ENCODE results near the gene RYR2. TPM values are rescaled to one million over a fixed set of nuclear protein-coding genes. Genes with fewer than 3 reads are reported as not detected.
"Not testable (repeated sequence)": the region's sequence is repeated elsewhere in the genome, so short reads cannot be mapped to it uniquely, and the experiment has no call there.

Gene RYR2
- total and polyA plus RNA-seq, 9 donors: 2.3 to 4.7 (median 3.3) TPM

- no peaks in the 10 kb centered on the region for H3K4me1 ChIP-seq (ENCODE audit: control insufficient read depth, insufficient read depth, low read length)
- 43% methylated on average over 3 of the region's 5 CpGs for WGBS (ENCODE audit: insufficient coverage)
- no peaks in the 10 kb centered on the region for H3K9me3 ChIP-seq (replicated peaks; ENCODE audit: control insufficient read depth, low read depth, low read length)
- H3K27ac ChIP-seq (ENCODE audit: low read length): no peak overlapping the region
- no peaks in the 10 kb centered on the region for H3K27me3 ChIP-seq (ENCODE audit: control insufficient read depth, insufficient read depth, low read length)
- H3K36me3 ChIP-seq (ENCODE audit: control insufficient read depth, insufficient read depth, low read length): no peaks in the 10 kb centered on the region
- no peak overlapping the region for H3K4me3 ChIP-seq (ENCODE audit: low read length)
- no peak for DNase-seq
Measured at GRCh38 chr1:237105826-237106225, 63.8 kb downstream of the RYR2 start.

- Histone ChIP-seq H3K27me3 (ENCODE audit: control insufficient read depth, insufficient read depth, low read length) (no peaks in the 10 kb centered on the region), H3K27ac (ENCODE audit: low read length) (no peak overlapping the region), H3K36me3 (ENCODE audit: control insufficient read depth, insufficient read depth, low read length) (no peaks in the 10 kb centered on the region), H3K4me1 (ENCODE audit: control insufficient read depth, insufficient read depth, low read length) (no peaks in the 10 kb centered on the region), H3K4me3 (ENCODE audit: low read length) (no peak overlapping the region), H3K9me3 (replicated peaks; ENCODE audit: control insufficient read depth, low read depth, low read length) (no peaks in the 10 kb centered on the region)
- WGBS (ENCODE audit: insufficient coverage): 37% methylated on average over 4 of the region's 8 CpGs
- DNase-seq: no peak
Measured at GRCh38 chr1:237108297-237109040, 66.5 kb downstream of the RYR2 start.

GRCh38 chr1:237111807-237112206 is 69.8 kb downstream of the RYR2 start:
- Histone ChIP-seq H3K27ac (ENCODE audit: low read length) (no peak overlapping the region), H3K4me1 (ENCODE audit: control insufficient read depth, insufficient read depth, low read length) (no peaks in the 10 kb centered on the region), H3K27me3 (ENCODE audit: control insufficient read depth, insufficient read depth, low read length) (peaks cover 2% of the 10 kb centered on the region), H3K36me3 (ENCODE audit: control insufficient read depth, insufficient read depth, low read length) (no peaks in the 10 kb centered on the region), H3K9me3 (replicated peaks; ENCODE audit: control insufficient read depth, low read depth, low read length) (no peaks in the 10 kb centered on the region), H3K4me3 (ENCODE audit: low read length) (no peak overlapping the region)
- no peak for DNase-seq
- WGBS (ENCODE audit: insufficient coverage): no CpG with 5 or more reads among the region's 2 CpGs

GRCh38 chr1:237112663-237113062 is 70.7 kb downstream of the RYR2 start:
- Histone ChIP-seq H3K27me3 (ENCODE audit: control insufficient read depth, insufficient read depth, low read length) (peaks cover 2% of the 10 kb centered on the region), H3K27ac (ENCODE audit: low read length) (no peak overlapping the region), H3K4me3 (ENCODE audit: low read length) (no peak overlapping the region), H3K36me3 (ENCODE audit: control insufficient read depth, insufficient read depth, low read length) (no peaks in the 10 kb centered on the region), H3K4me1 (ENCODE audit: control insufficient read depth, insufficient read depth, low read length) (no peaks in the 10 kb centered on the region), H3K9me3 (replicated peaks; ENCODE audit: control insufficient read depth, low read depth, low read length) (no peaks in the 10 kb centered on the region)
- 40% methylated on average over 1 of the region's 4 CpGs for WGBS (ENCODE audit: insufficient coverage)
- no peak for DNase-seq

GRCh38 chr1:237115035-237115434 is 73.1 kb downstream of the RYR2 start:
- H3K27me3 ChIP-seq (ENCODE audit: control insufficient read depth, insufficient read depth, low read length): peaks cover 2% of the 10 kb centered on the region
- H3K9me3 ChIP-seq (replicated peaks; ENCODE audit: control insufficient read depth, low read depth, low read length): no peaks in the 10 kb centered on the region
- no peak for DNase-seq
- no peaks in the 10 kb centered on the region for H3K4me1 ChIP-seq (ENCODE audit: control insufficient read depth, insufficient read depth, low read length)
- no peaks in the 10 kb centered on the region for H3K36me3 ChIP-seq (ENCODE audit: control insufficient read depth, insufficient read depth, low read length)
- H3K27ac ChIP-seq (ENCODE audit: low read length): no peak overlapping the region
- WGBS (ENCODE audit: insufficient coverage): no CpG with 5 or more reads among the region's 6 CpGs
- no peak overlapping the region for H3K4me3 ChIP-seq (ENCODE audit: low read length)

- DNase-seq: no peak
- Histone ChIP-seq H3K27ac (ENCODE audit: low read length) (no peak overlapping the region), H3K4me1 (ENCODE audit: control insufficient read depth, insufficient read depth, low read length) (no peaks in the 10 kb centered on the region), H3K36me3 (ENCODE audit: control insufficient read depth, insufficient read depth, low read length) (no peaks in the 10 kb centered on the region), H3K4me3 (ENCODE audit: low read length) (no peak overlapping the region), H3K27me3 (ENCODE audit: control insufficient read depth, insufficient read depth, low read length) (peaks cover 2% of the 10 kb centered on the region), H3K9me3 (replicated peaks; ENCODE audit: control insufficient read depth, low read depth, low read length) (no peaks in the 10 kb centered on the region)
- WGBS (ENCODE audit: insufficient coverage): 85% methylated on average over 6 of the region's 6 CpGs
Measured at GRCh38 chr1:237119091-237119490, 77.1 kb downstream of the RYR2 start.

- WGBS (ENCODE audit: insufficient coverage): no CpG with 5 or more reads among the region's 5 CpGs
- H3K9me3 ChIP-seq (replicated peaks; ENCODE audit: control insufficient read depth, low read depth, low read length): no peaks in the 10 kb centered on the region
- H3K36me3 ChIP-seq (ENCODE audit: control insufficient read depth, insufficient read depth, low read length): no peaks in the 10 kb centered on the region
- H3K27ac ChIP-seq (ENCODE audit: low read length): no peak overlapping the region
- no peaks in the 10 kb centered on the region for H3K4me1 ChIP-seq (ENCODE audit: control insufficient read depth, insufficient read depth, low read length)
- H3K4me3 ChIP-seq (ENCODE audit: low read length): no peak overlapping the region
- no peak for DNase-seq
- H3K27me3 ChIP-seq (ENCODE audit: control insufficient read depth, insufficient read depth, low read length): no peaks in the 10 kb centered on the region
Measured at GRCh38 chr1:237120683-237121082, 78.7 kb downstream of the RYR2 start.

GRCh38 chr1:237124856-237125462 is 83.0 kb downstream of the RYR2 start:
- 77% methylated on average over 7 of the region's 10 CpGs for WGBS (ENCODE audit: insufficient coverage)
- no peaks in the 10 kb centered on the region for H3K4me1 ChIP-seq (ENCODE audit: control insufficient read depth, insufficient read depth, low read length)
- no peak overlapping the region for H3K4me3 ChIP-seq (ENCODE audit: low read length)

GRCh38 chr1:237126180-237126579 is 84.2 kb downstream of the RYR2 start:
- H3K9me3 ChIP-seq (replicated peaks; ENCODE audit: control insufficient read depth, low read depth, low read length): peaks cover 9% of the 10 kb centered on the region
- DNase-seq: no peak
- H3K27ac ChIP-seq (ENCODE audit: low read length): no peak overlapping the region
- WGBS (ENCODE audit: insufficient coverage): 100% methylated on average over 1 of the region's 2 CpGs
- H3K36me3 ChIP-seq (ENCODE audit: control insufficient read depth, insufficient read depth, low read length): no peaks in the 10 kb centered on the region
- H3K4me3 ChIP-seq (ENCODE audit: low read length): no peak overlapping the region
- no peaks in the 10 kb centered on the region for H3K4me1 ChIP-seq (ENCODE audit: control insufficient read depth, insufficient read depth, low read length)
- no peaks in the 10 kb centered on the region for H3K27me3 ChIP-seq (ENCODE audit: control insufficient read depth, insufficient read depth, low read length)

More at GRCh38 chr1:237124856-237125462, 83.0 kb downstream of the RYR2 start:
- H3K36me3 ChIP-seq (ENCODE audit: control insufficient read depth, insufficient read depth, low read length): no peaks in the 10 kb centered on the region
- peaks cover 3% of the 10 kb centered on the region for H3K9me3 ChIP-seq (replicated peaks; ENCODE audit: control insufficient read depth, low read depth, low read length)
- no peaks in the 10 kb centered on the region for H3K27me3 ChIP-seq (ENCODE audit: control insufficient read depth, insufficient read depth, low read length)
- DNase-seq: peak; percentile 8
- no peak overlapping the region for H3K27ac ChIP-seq (ENCODE audit: low read length)

GRCh38 chr1:237127301-237127700 is 85.3 kb downstream of the RYR2 start:
- not testable (repeated sequence) for H3K4me1 ChIP-seq (ENCODE audit: control insufficient read depth, insufficient read depth, low read length); H3K36me3 ChIP-seq (ENCODE audit: control insufficient read depth, insufficient read depth, low read length); H3K27me3 ChIP-seq (ENCODE audit: control insufficient read depth, insufficient read depth, low read length); H3K27ac ChIP-seq (ENCODE audit: low read length); DNase-seq; H3K4me3 ChIP-seq (ENCODE audit: low read length)
- peaks cover 14% of the 10 kb centered on the region for H3K9me3 ChIP-seq (replicated peaks; ENCODE audit: control insufficient read depth, low read depth, low read length)
- WGBS (ENCODE audit: insufficient coverage): no CpG with 5 or more reads among the region's 31 CpGs
